ENCODE measurements around the gene OOEP.

GRCh38 chr6:73394577-73395354 lies 25.1 kb upstream of the OOEP start, which contains the start of gene DDX43:
- no peak for TF ChIP-seq MEIS1 (CRISPR knock-in tag; IDR thresholded peaks at IDR 0.05; ENCODE audit: borderline replicate concordance)
- TF ChIP-seq ZNF621 (tag by site-specific recombination; IDR thresholded peaks at IDR 0.05) = no peak
- no peak for TF ChIP-seq ZNF133 (tag by site-specific recombination; IDR thresholded peaks at IDR 0.05)
- no peak for TF ChIP-seq ZNF426 (tag by site-specific recombination; IDR thresholded peaks at IDR 0.05)
- TF ChIP-seq, protein P1, sequence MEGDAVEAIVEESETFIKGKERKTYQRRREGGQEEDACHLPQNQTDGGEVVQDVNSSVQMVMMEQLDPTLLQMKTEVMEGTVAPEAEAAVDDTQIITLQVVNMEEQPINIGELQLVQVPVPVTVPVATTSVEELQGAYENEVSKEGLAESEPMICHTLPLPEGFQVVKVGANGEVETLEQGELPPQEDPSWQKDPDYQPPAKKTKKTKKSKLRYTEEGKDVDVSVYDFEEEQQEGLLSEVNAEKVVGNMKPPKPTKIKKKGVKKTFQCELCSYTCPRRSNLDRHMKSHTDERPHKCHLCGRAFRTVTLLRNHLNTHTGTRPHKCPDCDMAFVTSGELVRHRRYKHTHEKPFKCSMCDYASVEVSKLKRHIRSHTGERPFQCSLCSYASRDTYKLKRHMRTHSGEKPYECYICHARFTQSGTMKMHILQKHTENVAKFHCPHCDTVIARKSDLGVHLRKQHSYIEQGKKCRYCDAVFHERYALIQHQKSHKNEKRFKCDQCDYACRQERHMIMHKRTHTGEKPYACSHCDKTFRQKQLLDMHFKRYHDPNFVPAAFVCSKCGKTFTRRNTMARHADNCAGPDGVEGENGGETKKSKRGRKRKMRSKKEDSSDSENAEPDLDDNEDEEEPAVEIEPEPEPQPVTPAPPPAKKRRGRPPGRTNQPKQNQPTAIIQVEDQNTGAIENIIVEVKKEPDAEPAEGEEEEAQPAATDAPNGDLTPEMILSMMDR (tag by site-specific recombination; IDR thresholded peaks at IDR 0.05) = no peak
- TF ChIP-seq, protein P2, sequence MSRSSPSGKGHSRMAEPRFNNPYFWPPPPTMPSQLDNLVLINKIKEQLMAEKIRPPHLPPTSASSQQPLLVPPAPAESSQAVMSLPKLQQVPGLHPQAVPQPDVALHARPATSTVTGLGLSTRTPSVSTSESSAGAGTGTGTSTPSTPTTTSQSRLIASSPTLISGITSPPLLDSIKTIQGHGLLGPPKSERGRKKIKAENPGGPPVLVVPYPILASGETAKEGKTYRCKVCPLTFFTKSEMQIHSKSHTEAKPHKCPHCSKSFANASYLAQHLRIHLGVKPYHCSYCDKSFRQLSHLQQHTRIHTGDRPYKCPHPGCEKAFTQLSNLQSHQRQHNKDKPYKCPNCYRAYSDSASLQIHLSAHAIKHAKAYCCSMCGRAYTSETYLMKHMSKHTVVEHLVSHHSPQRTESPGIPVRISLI (tag by site-specific recombination; IDR thresholded peaks at IDR 0.05) = no peak
- no peak for TF ChIP-seq GLI4 (tag by site-specific recombination; IDR thresholded peaks at IDR 0.05)
- TF ChIP-seq ZNF335 (tag by site-specific recombination; conservative IDR thresholded peaks at IDR 0.05) = no peak
- TF ChIP-seq REPIN1 (tag by site-specific recombination; IDR thresholded peaks at IDR 0.05; ENCODE audit: low read depth) = no peak
